Measurements from ENCODE around the gene SBF1. TPM values are rescaled to one million over a fixed set of nuclear protein-coding genes. Genes with fewer than 3 reads are reported as not detected.

SBF1 gene
- total RNA-seq, 2 donors from 2014 or later = 68.3 to 101 TPM

- intact Hi-C loops (cut with DNase I) = loop anchor here (10.0 kb wide), 1 partner anchor 251 kb away; the partner anchor contains the start of gene HDAC10
- no peak for DNase-seq
- no peak overlapping the region for H3K4me3 ChIP-seq
- H3K27ac ChIP-seq = no peak overlapping the region
- TF ChIP-seq, protein P1, sequence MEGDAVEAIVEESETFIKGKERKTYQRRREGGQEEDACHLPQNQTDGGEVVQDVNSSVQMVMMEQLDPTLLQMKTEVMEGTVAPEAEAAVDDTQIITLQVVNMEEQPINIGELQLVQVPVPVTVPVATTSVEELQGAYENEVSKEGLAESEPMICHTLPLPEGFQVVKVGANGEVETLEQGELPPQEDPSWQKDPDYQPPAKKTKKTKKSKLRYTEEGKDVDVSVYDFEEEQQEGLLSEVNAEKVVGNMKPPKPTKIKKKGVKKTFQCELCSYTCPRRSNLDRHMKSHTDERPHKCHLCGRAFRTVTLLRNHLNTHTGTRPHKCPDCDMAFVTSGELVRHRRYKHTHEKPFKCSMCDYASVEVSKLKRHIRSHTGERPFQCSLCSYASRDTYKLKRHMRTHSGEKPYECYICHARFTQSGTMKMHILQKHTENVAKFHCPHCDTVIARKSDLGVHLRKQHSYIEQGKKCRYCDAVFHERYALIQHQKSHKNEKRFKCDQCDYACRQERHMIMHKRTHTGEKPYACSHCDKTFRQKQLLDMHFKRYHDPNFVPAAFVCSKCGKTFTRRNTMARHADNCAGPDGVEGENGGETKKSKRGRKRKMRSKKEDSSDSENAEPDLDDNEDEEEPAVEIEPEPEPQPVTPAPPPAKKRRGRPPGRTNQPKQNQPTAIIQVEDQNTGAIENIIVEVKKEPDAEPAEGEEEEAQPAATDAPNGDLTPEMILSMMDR (IDR thresholded peaks at IDR 0.05) = no peak
- H3K36me3 ChIP-seq = peaks cover 9% of the 10 kb centered on the region
- H3K9ac ChIP-seq (ENCODE audit: low read depth in 2 of 2, low read length in 2 of 2) = no peak overlapping the region
- no peaks in the 10 kb centered on the region for H3K9me3 ChIP-seq
- no peaks in the 10 kb centered on the region for H3K27me3 ChIP-seq
- peaks cover 16% of the 10 kb centered on the region for H3K4me1 ChIP-seq
These were observed 30.5 kb upstream of the SBF1 start for GRCh38 chr22:50505276-50505775.

GRCh38 chr22:50504369-50505211 lies 29.8 kb upstream of the SBF1 start:
- Histone ChIP-seq H3K9ac (ENCODE audit: low read depth in 2 of 2, low read length in 2 of 2) (no peak overlapping the region), H3K27ac (no peak overlapping the region)
- intact Hi-C loops (cut with DNase I) = loop anchor here (10.0 kb wide), 1 partner anchor 250 kb away; the partner anchor contains the start of gene HDAC10

DNA sequence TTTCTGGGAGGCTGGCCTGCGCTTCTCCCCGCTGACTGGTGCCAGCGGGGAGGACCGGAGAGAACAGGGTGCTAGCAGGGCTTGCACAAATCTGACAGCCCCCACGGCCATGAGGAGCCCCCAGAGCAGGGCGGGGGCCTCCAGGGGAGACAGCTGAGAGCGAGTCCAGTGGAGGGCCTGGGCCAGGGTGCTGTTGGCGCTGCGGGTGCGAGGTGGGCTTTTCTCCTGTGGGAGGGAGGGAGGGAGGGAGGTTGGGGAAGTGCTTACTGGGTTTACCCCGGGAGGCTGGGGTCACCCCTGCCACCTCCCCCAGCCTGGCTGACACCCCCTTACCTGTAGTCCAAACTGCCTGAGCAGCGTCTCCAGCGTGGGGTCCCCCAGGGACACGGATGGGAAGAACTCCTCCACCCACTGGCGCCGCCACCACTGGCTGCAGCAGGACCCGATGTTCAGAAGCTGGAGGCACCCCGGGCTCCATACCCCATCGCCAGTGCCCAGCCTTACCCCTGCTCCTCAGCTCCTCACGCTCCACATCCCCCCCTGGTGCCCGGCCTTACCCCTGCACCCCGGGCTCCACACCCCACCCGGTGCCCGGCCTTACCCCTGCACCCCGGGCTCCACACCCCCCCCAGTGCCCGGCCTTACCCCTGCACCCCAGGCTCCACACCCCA lies 28.8 kb upstream of the SBF1 start:
- Histone ChIP-seq H3K36me3 (peaks cover 9% of the 10 kb centered on the region), H3K4me3 (no peak overlapping the region), H3K9me3 (no peaks in the 10 kb centered on the region), H3K9ac (ENCODE audit: low read depth in 2 of 2, low read length in 2 of 2) (no peak overlapping the region), H3K27me3 (no peaks in the 10 kb centered on the region), H3K27ac (no peak overlapping the region), H3K4me1 (peaks cover 11% of the 10 kb centered on the region)
- DNase-seq = no peak
- TF ChIP-seq, protein P1 (IDR thresholded peaks at IDR 0.05) = no peak
- intact Hi-C loops (cut with DNase I) = loop anchor here (10.0 kb wide), 1 partner anchor 249 kb away; the partner anchor contains the start of gene HDAC10

More at GRCh38 chr22:50504369-50505211, 29.8 kb upstream of the SBF1 start:
- Histone ChIP-seq H3K36me3 (peaks cover 9% of the 10 kb centered on the region), H3K4me1 (peaks cover 16% of the 10 kb centered on the region), H3K9me3 (no peaks in the 10 kb centered on the region), H3K4me3 (no peak overlapping the region), H3K27me3 (no peaks in the 10 kb centered on the region)
- DNase-seq = no peak
- TF ChIP-seq, protein P1 (IDR thresholded peaks at IDR 0.05) = no peak

DNA sequence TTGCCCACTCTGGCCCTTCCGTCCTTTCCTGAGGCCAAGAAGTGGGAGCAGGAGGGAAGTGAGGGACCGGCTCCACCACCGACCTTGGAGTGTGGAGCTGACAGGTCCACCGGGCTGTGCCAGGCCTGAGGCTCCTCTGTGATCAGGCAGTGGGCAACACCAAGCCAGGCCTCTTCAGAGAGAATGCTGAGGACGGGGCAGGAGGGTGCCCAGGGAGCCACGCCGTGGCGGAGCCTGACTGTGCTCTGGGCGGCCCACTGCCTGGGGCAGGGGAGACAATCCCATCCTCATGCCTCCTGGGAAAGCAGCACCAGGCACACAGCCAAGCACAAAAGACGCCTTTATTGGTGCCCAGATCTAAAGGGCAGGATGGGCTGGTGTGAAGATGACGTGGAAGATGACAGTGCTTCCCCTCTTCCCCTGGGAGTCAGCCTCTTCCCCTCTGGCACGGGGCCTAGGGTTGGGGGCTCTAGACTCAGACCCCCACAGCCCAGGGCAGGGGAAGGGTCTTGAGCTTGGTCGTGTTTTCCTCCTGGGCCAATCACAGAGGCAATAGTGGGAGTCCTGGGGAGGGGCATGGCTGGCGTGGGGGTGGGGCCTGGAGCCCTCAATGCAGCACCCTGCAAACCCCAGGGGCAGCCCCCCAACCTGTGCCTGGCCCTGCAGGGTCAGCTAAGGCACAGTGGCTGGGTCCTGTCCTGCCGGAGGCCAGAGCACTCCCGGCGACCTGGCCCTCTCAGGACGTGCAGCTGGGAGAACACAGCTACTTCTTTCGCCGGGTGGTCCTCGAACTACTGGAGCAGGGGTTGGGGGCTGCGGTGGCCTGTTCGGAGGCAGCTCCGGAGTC lies 28.0 kb upstream of the SBF1 start:
- intact Hi-C loops (cut with DNase I) = loop anchor here (10.0 kb wide), 1 partner anchor 248 kb away; the partner anchor contains the start of gene HDAC10
- H3K36me3 ChIP-seq = peaks cover 9% of the 10 kb centered on the region
- TF ChIP-seq, protein P1 (IDR thresholded peaks at IDR 0.05) = no peak
- H3K9ac ChIP-seq (ENCODE audit: low read depth in 2 of 2, low read length in 2 of 2) = no peak overlapping the region
- H3K9me3 ChIP-seq = no peaks in the 10 kb centered on the region
- no peak overlapping the region for H3K4me3 ChIP-seq
- DNase-seq = no peak
- peaks cover 11% of the 10 kb centered on the region for H3K4me1 ChIP-seq
- H3K27me3 ChIP-seq = no peaks in the 10 kb centered on the region
- H3K27ac ChIP-seq = no peak overlapping the region
